8988T (cell line): Measurements from ENCODE around the gene TRMT44.

ENCODE experiments used
- DNase-seq: peaks from one replicate; pipeline ENCODE4 v3.0.0; 2011

The TRMT44 gene

GRCh38 chr4:8438743-8439142 is 1.8 kb upstream of the TRMT44 start:
- DNase-seq = no peak

GRCh38 chr4:8439168-8439567 is 1.4 kb upstream of the TRMT44 start:
- DNase-seq = no peak

GRCh38 chr4:8439914-8440491 is 574 bp upstream of the TRMT44 start:
- no peak for DNase-seq

- DNase-seq = no peak
Observed at GRCh38 chr4:8441499-8442091, 1.0 kb downstream of the TRMT44 start.

GRCh38 chr4:8442596-8443358 is 2.2 kb downstream of the TRMT44 start:
- no peak for DNase-seq

- DNase-seq = no peak
Observed at GRCh38 chr4:8443801-8444200, 3.2 kb downstream of the TRMT44 start.

GRCh38 chr4:8446122-8446521 is 5.5 kb downstream of the TRMT44 start:
- no peak for DNase-seq

- no peak for DNase-seq
Observed at GRCh38 chr4:8451440-8452182, 11.0 kb downstream of the TRMT44 start.

GRCh38 chr4:8453957-8454356 is 13.4 kb downstream of the TRMT44 start:
- no peak for DNase-seq

GRCh38 chr4:8457646-8458252 is 17.2 kb downstream of the TRMT44 start:
- DNase-seq = no peak

- DNase-seq = no peak
Observed at GRCh38 chr4:8459867-8460445, 19.4 kb downstream of the TRMT44 start.

- no peak for DNase-seq
Observed at GRCh38 chr4:8461086-8461485, 20.5 kb downstream of the TRMT44 start.

GRCh38 chr4:8461616-8462015 is 21.0 kb downstream of the TRMT44 start:
- DNase-seq = no peak

- no peak for DNase-seq
Observed at GRCh38 chr4:8463811-8464210, 23.2 kb downstream of the TRMT44 start.

- no peak for DNase-seq
Observed at GRCh38 chr4:8464381-8464780, 23.8 kb downstream of the TRMT44 start.

GRCh38 chr4:8465615-8466611 is 25.3 kb downstream of the TRMT44 start:
- DNase-seq = no peak

- DNase-seq = no peak
Observed at GRCh38 chr4:8467016-8467415, 26.4 kb downstream of the TRMT44 start.

- peak; percentile 75 for DNase-seq
Observed at GRCh38 chr4:8468746-8469535, 28.4 kb downstream of the TRMT44 start.

GRCh38 chr4:8469550-8469949 is 29.0 kb downstream of the TRMT44 start:
- DNase-seq = no peak

- DNase-seq = no peak
Observed at GRCh38 chr4:8470451-8471024, 30.0 kb downstream of the TRMT44 start.
